Mononuclear cell (primary cell): ENCODE results near the gene HES7. TPM values are rescaled to one million over a fixed set of nuclear protein-coding genes. Genes with fewer than 3 reads are reported as not detected.
A peak's percentile ranks its signal among the peaks of the same experiment; 100 is the strongest.

ENCODE experiments used
- H3K27me3 ChIP-seq: 2 replicates; pipeline ENCODE4 v1.6.0; 2011; ENCODE audit warnings: low read length, control low read depth; ENCODE audit not compliant: insufficient read depth
- H3K4me1 ChIP-seq: 2 replicates; pipeline ENCODE4 v1.5.1; 2011; ENCODE audit warnings: mild to moderate bottlenecking, low read length, control low read depth; ENCODE audit not compliant: insufficient read depth
- H3K4me3 ChIP-seq: 2 replicates; pipeline ENCODE4 v1.5.1; 2011; ENCODE audit warnings: mild to moderate bottlenecking, low read length, moderate library complexity
- H3K9me3 ChIP-seq: 2 replicates; pipeline ENCODE4 v1.5.1; 2011; ENCODE audit warnings: low read depth, mild to moderate bottlenecking, control low read depth, low read length
- total RNA-seq: library from RNA; depleted of rRNA; stranded (reverse); fragments of >200 nt; gene quantifications from one replicate; pipeline ENCODE4 v1.2.3, GENCODE V29; 2012

Gene HES7
- total RNA-seq, 1 donor, result not detected

DNA sequence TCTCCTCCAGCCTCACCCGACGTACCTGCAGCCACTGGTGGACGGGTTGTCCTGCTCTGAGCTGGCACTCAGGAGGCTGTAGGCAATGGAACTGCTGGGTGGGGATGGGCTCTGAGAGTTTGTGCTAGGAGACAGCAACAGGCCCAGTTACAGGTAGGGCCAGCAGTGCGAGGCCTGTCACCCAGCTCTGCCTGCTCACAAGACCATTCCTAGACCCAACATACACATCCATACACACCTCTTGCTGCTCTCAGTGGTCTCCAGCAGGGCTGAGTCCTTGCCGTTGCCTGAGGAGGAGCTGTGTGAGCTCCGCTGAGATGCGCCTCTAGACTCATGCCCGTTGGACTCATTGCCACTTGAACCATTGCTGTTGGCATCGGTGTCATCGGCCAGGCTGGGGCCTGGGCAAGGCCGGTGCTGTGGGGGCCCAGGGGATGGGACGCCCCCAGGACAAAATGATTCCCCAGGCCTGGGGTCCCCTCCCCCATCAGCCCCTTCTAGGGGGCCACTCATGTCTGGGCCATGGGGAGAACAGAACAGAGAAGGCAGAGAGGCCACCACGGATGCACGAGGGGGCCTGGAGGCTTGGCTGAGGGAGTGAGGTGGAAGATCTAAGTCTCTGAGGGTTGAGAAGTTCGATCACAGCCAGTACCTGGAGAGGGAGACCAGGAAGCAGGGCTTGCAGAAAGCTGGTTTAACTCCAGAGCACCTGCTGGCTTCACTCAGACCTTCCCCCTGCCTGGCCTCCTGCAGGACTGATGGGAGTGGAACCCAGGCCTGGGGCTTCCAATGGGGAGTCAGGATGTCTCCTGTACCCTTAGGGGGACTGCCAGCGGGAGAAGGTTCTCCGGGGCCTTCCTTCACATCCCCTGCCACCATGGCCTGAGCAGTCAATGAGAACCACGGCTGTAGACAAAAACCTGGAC is 26.6 kb upstream of the HES7 start:
- Histone ChIP-seq H3K4me3 (peak overlapping the region; percentile 50), H3K4me1 (peaks cover 54% of the 10 kb centered on the region), H3K27me3 (no peaks in the 10 kb centered on the region), H3K9me3 (no peaks in the 10 kb centered on the region)

DNA sequence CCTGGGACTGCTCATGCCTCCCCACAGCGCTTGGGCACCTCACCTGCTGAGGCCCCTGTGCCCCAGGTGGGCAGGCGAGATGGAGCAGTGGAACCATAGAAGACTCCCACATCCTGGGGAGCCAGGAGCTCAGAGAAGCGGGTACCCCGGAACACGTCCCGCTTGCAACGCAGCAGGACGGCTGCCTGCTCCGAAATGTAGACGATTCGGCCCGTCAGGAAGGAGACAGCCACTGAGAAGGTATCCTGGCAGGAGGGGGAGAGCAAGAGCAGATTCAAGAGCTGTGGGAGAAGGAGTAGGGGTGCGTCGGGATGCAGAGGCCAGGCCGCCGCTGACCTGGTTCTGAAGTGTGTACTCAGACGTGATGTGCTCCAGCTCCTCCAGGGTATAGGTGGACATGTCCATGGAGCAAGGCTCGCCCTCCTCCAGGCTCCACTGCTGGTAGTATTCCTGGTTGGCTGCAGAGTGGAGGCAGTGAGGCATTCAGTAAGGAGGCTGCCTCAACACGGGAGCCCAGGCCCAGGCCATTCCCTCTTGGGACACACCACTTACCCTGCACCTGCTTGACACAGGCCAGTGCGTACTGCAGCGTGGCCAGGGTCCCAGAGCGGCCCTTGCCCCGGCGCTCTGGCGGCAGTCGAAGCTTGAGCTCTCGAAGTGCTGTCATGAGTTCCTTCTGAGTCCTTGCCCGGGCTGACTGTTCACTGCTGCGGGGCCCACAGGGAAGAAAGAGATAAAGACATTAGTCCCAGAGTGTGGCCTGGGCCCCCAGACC is 25.7 kb upstream of the HES7 start:
- Histone ChIP-seq H3K27me3 (no peaks in the 10 kb centered on the region), H3K4me3 (no peak overlapping the region), H3K4me1 (peaks cover 45% of the 10 kb centered on the region), H3K9me3 (no peaks in the 10 kb centered on the region)

DNA sequence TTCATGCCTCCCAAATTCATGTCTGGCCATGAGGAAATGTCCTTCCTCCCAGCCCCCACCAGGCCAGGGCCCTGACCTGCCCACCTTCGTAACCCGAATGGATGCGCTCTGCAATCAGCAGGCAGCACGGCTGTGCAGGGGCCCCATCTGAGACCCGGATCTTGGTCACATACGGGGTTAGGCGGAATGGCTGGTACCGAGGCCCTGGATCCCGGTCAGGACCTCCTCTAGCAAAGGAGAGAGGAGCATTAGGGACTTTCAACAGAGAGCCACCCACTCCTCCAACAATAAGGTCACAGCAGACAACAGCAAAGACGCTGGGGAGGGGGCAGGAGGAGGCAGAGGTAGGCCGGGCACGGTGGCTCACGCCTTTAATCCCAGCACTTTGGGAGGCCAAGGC is 24.7 kb upstream of the HES7 start:
- Histone ChIP-seq H3K9me3 (no peaks in the 10 kb centered on the region), H3K27me3 (no peaks in the 10 kb centered on the region), H3K4me1 (peaks cover 35% of the 10 kb centered on the region), H3K4me3 (no peak overlapping the region)

DNA sequence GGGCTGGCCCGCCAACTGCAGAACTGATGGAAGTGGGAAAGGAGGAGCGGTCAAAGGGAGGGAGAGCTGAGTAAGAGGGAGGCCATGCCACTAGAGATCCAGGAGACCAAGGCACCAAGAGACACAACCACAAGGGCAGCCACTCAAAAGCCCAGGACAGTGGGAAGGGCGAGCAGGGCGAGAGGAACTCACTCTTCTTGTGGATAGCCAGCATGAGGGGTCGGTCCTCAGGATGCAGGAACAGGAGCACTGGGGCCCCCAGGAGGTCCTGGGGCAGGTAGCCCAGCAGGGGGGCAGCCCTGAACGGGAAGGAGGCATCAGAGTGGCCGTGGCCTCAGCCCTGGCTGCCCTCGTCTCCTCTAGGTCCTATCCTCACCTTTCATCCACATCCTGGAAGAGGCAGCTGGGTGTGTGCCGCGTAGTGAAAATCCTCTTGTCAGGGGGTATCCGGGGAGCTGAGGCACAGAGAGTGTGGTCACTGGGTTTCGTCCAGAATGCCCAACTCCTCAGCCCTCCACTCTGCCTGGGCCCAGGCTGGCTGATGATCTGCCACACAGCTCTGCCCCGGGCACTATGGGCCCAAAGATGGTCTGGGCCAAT is 24.0 kb upstream of the HES7 start:
- no peak overlapping the region for H3K4me3 ChIP-seq
- no peaks in the 10 kb centered on the region for H3K9me3 ChIP-seq
- H3K4me1 ChIP-seq, result peaks cover 28% of the 10 kb centered on the region
- H3K27me3 ChIP-seq, result no peaks in the 10 kb centered on the region

DNA sequence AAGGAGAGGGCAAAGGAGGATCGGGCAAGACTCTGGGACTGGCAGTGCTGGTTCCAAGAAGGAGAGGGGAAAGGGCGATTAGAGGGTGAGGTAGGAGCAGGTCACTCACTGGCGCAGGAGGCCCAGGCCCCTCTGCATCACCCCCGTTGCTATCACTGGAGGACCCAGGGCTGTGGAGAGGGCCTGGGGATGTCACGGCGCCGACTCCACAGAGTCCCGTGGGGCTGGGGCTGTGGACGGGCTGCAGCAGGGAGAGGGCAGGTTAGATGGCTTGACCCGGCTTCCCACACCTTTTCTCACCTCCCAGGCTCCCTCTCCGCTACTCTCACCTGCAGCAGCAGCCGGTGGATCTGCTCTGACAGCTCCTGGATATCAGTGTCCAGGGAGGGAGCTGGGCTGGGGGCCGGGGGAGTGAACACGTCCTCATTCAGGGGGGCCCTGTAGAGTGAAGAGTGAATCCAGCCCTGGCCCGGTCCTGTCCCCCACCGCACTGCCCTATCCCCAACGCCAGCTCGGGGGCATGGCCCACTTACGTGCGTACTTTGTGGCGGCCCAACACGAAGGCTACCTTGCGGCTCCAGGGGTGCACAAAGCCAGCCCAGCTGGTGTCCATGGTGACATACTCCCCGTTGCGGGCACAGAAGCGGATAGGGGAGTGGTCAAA is 23.4 kb upstream of the HES7 start:
- Histone ChIP-seq H3K4me3 (no peak overlapping the region), H3K27me3 (no peaks in the 10 kb centered on the region), H3K9me3 (no peaks in the 10 kb centered on the region), H3K4me1 (peaks cover 22% of the 10 kb centered on the region)

DNA sequence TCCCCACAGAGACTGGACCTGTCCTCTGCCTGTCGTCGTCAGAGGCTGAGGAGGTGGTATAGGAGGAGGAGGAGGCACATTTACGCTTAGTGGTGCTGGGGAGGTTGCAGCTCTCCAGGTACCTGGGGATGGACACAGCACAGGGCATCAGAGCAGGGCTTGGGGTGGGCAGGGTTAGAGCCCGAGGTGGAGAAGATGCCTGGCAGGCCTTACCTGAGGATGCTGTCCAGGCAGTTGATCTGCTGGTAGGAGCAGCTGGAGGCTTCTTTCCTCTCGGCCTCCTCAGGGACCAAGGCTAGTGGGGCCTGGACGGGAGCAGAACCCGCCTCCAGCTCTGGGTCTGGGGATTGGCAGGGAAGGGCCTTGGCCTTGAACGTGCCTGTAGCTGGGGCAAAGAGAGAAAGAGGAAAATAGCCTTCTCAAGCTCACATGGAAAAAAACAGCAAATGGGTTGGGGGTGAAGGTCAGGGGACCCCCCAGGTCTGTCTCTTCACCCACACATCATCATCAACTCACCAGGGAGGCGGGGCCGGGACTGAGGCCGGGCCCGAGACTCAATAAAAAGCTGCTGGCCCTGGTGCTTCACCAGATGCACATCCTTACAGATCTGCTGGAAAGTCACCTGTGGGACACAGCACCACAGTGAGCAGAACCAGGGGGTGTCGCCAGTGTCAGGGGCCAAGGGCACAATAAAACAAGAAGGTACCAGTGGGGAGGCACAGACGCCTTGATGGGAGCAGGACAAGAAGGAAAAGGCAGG is 22.7 kb upstream of the HES7 start:
- Histone ChIP-seq H3K27me3 (no peaks in the 10 kb centered on the region), H3K4me1 (peaks cover 15% of the 10 kb centered on the region), H3K4me3 (no peak overlapping the region), H3K9me3 (no peaks in the 10 kb centered on the region)

DNA sequence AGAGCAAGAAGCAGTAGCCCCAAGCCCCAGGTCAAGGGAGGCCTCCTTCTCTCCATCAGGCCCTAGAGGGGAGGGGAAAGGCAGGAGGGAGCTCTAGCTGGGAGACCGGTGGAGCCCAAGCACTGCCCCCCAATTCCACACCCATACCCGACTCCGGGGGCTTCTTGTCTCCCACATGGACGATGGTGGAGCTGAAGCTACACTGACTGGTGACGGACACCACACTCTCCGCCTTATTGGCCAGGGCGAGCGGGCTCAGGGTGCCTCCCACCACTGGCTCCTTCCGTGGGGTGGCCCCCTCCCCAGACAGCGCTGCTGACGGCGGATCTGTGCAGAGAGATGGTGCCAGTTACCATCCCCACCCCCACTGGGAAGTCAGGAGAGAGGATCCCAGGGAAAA is 21.9 kb upstream of the HES7 start:
- no peaks in the 10 kb centered on the region for H3K9me3 ChIP-seq
- peaks cover 7% of the 10 kb centered on the region for H3K4me1 ChIP-seq
- no peaks in the 10 kb centered on the region for H3K27me3 ChIP-seq
- H3K4me3 ChIP-seq, result no peak overlapping the region

DNA sequence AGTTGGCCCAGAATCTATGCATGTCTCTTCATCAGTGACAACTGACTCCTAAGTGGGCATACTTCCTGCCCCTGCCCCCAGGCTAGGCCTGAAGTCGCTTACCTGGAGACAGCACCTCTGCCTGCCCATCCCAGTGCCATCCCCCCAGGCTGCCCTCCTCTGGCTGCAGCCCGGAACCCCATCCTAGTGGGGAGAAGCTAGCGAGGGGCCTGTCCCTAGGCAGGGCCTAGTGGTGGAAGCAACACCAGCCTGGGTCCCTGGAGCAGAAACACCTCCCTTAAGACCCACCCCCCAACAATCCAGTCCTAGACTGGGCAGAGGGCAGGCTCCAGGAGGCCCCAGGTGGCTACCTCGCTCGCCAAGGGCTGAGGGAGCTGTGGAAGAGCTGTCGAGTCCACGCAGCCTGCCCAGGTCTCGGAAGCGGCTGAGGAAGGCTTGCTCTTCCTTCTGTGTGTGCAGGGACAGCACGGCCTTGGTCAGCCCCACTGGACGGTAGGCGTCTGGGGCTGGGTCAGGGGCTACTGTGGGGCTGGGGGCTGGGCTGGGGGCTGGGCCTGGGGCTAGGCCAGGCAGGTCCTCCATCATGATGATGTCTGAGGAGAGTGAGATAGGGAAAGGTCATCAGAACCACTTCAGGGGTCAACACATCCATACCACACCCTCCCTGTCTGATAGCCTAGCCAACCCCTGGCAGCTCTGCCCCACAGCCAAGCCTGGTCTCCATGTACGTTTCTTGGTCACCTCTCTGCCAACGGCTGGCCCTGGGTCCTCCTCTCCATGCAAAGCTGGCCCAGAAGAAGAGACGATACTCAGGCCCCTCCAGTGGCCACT is 20.7 kb upstream of the HES7 start:
- peaks cover 8% of the 10 kb centered on the region for H3K4me1 ChIP-seq
- no peak overlapping the region for H3K4me3 ChIP-seq
- no peaks in the 10 kb centered on the region for H3K27me3 ChIP-seq
- no peaks in the 10 kb centered on the region for H3K9me3 ChIP-seq

DNA sequence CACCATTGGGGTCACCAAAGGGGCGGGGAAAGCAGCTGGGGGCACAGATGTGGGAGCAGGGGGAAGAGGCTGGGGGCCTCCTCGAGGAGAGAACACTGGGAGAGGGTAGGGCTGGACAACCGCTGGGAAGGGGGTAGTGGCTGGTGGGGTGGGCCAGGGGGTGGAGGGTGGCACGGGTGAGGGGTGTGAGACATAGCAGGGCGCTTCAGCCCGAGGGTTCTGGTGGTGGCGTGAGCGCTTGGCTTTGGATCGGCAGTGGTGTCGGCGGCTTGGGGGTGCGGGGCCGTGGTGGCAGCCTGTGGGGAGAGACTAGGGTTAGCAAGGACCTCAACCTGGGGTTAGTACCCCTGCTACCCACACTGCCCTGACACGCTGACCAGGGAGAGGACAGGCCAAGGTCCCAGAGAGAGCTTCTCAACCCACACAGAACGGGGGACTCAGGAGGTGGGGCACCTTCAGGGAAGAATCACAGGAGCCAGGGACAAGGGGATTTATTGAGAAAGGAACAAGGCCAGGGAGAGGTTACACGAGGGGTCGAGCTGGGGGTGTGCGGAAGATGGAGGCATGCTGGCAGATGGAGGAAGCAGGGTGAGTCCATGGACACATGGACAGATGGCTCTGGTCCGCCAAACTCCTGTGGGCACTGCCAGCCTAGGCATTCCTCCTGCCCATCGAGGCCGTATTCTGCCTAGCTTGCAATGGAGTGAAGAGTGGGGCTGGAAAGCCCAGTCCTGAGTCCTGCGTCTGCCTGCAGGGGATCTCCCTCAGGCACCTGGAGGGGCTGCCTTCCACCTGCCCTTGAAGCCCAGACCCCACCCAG is 19.9 kb upstream of the HES7 start:
- no peaks in the 10 kb centered on the region for H3K9me3 ChIP-seq
- H3K27me3 ChIP-seq, result no peaks in the 10 kb centered on the region
- H3K4me3 ChIP-seq, result no peak overlapping the region
- H3K4me1 ChIP-seq, result peaks cover 16% of the 10 kb centered on the region

DNA sequence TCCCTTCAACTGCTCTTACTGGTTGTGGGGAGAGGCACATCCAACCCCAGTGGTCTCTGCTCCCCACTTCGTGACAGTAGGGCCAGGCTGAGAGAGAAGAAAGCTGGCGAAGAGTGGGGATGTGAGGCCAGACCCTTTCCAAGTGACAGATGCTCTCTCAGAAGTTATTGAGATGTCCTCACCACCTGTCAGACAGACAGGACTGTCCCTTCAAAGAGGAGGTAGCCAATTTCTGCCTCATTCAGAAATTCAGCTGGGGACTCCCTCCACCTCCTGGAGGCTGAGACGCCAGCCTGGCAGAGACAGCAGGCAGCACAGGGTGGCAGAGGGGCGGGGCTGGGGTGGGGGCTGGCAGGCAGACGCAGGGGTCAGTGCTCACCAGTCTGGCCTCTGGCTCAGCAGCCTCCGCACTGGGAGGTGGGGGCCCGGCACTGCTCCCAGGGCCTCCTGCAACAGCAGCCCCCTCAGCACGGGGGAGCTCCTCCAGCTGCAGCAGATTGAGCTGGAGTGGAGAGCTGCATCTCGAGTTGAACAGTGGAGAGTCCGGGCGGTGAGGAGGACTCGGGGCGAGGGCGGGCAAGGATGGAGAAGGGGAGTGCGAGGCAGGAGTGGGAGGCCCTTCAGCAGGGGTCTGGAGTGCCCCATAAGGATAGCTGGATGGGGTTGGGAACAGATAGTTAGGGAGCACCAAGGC is 19.1 kb upstream of the HES7 start:
- Histone ChIP-seq H3K4me1 (peaks cover 22% of the 10 kb centered on the region), H3K4me3 (no peak overlapping the region), H3K27me3 (no peaks in the 10 kb centered on the region), H3K9me3 (no peaks in the 10 kb centered on the region)

DNA sequence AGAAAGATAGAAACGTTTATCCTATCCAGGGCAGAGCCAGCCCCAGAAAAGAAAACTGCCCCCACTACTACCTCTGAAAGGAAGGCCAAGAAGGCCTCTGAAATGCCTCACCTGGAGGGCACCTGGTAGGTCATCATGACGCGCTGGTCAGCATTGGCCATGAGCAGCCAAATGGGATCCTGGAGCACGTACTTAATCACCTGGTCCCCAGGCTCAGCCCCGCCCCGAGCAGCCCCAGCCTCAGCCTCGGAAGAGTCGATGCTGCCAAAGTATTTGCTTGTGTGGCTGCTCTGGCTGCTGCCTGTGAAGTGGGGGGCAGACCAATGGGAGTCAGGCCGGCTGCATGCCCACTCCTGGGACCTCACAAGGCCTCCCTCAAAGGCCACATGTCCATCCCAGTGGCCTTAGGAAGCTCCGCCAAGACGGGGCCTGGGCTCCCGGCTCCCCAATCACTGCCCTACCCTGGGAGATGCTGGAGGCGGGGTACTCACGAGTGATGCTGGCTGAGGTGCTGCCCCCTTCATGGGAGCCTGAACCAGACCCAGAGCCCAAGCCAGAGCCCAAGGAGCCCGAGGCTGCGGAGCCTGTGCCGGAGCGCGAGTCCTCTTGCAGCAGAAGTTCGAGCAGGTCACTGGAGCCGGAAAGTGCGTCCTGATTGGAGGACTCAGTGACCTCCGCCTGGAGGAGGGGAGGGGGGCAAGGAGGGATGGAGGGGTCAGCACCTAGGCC is 18.4 kb upstream of the HES7 start:
- no peak overlapping the region for H3K4me3 ChIP-seq

DNA sequence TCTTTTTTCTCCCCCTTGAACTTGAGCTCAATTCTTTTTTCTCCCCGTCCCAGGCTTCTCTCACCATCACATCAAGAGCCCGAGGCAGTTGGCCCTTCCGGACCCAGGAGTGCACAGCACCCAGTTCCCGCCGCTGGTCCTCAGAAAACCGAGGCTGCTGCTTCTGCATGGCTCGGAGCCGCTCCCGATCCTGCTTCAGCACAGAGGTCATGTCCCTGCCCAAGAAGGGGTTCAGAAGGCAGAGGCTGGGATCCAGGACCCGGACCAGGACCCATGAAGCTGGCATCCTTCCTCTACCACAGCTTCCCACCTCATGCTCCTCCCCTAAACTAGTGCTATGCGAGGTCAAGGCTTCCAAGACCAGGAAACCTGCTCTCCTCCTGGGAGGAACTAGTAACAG is 17.8 kb upstream of the HES7 start:
- no peaks in the 10 kb centered on the region for H3K27me3 ChIP-seq
- H3K4me3 ChIP-seq, result no peak overlapping the region
- no peaks in the 10 kb centered on the region for H3K9me3 ChIP-seq
- H3K4me1 ChIP-seq, result peaks cover 29% of the 10 kb centered on the region

More for the DNA sequence above, 18.4 kb upstream of the HES7 start:
- H3K27me3 ChIP-seq, result no peaks in the 10 kb centered on the region
- peaks cover 29% of the 10 kb centered on the region for H3K4me1 ChIP-seq
- no peaks in the 10 kb centered on the region for H3K9me3 ChIP-seq
